PC-9 (cell line): Measurements from ENCODE around the gene CUL1. TPM values are rescaled to one million over a fixed set of nuclear protein-coding genes. Genes with fewer than 3 reads are reported as not detected.

ENCODE experiments used
- BruUV-seq: library from RNA; stranded (reverse); fragments of 400-500 nt; replicated peaks from 2 replicates; lab custom pipeline; 2021; lab: Mats Ljungman, UMichigan
- CTCF ChIA-PET: fragments of 300-600 bp; sonication (Branson Sonifier 250); formaldehyde crosslinking; loops from one replicate; lab custom pipeline; 2022; ENCODE audit warnings: antibody characterized with exemption; lab: Charles Lee
- POLR2A ChIA-PET: fragments of 300-600 bp; sonication (Branson Sonifier 250); formaldehyde crosslinking; loops from one replicate; lab custom pipeline; 2022; ENCODE audit warnings: antibody characterized with exemption; ENCODE audit not compliant: unreplicated experiment; lab: Charles Lee
- DNase-seq, 2 experiments: peaks; one replicate each; pipeline versions ENCODE4 v3.0.0 to v3.0.0-alpha.2; 2015 to 2022; ENCODE audit warnings: mixed read lengths in 1 of 2
- H2AFZ ChIP-seq: fragments of 200-600 bp; sonication (generic); 2 replicates; pipeline ENCODE4 v1.8.1; 2017; ENCODE audit warnings: antibody characterized with exemption
- H3F3A ChIP-seq: fragments of 200-600 bp; sonication (generic); 2 replicates; pipeline ENCODE4 v1.8.1; 2017; ENCODE audit warnings: antibody characterized with exemption, mild to moderate bottlenecking, low read depth; ENCODE audit not compliant: insufficient read depth
- H3K27ac ChIP-seq: fragments of 200-600 bp; sonication (generic); 2 replicates; pipeline ENCODE4 v1.6.1; 2016; ENCODE audit warnings: mixed run types
- H3K27me3 ChIP-seq: fragments of 200-600 bp; sonication (generic); 2 replicates; pipeline ENCODE4 v1.6.1; 2016; ENCODE audit warnings: low read depth, mixed run types; ENCODE audit not compliant: insufficient read depth
- H3K36me3 ChIP-seq: fragments of 200-600 bp; sonication (generic); 2 replicates; pipeline ENCODE4 v1.6.1; 2016; ENCODE audit warnings: low read depth, mixed run types
- H3K4me1 ChIP-seq: fragments of 200-600 bp; sonication (generic); replicated peaks from 2 replicates; pipeline ENCODE4 v1.6.1; 2016; ENCODE audit warnings: mixed run types; ENCODE audit not compliant: insufficient read depth
- H3K4me2 ChIP-seq: fragments of 200-600 bp; sonication (generic); 2 replicates; pipeline ENCODE4 v1.6.1; 2017; ENCODE audit warnings: mixed run types
- H3K4me3 ChIP-seq: fragments of 200-600 bp; sonication (generic); 2 replicates; pipeline ENCODE4 v1.6.1; 2016; ENCODE audit warnings: mixed run types
- H3K79me2 ChIP-seq: fragments of 200-600 bp; sonication (generic); 2 replicates; pipeline ENCODE4 v1.6.1; 2017; ENCODE audit warnings: low read depth, mixed run types
- H3K9me2 ChIP-seq: fragments of 200-600 bp; sonication (generic); 2 replicates; pipeline ENCODE4 v1.8.1; 2017; ENCODE audit warnings: mild to moderate bottlenecking; ENCODE audit not compliant: insufficient read depth
- H3K9me3 ChIP-seq: fragments of 200-600 bp; sonication (generic); 2 replicates; pipeline ENCODE4 v1.8.1; 2016; ENCODE audit warnings: low read depth; ENCODE audit not compliant: insufficient read depth
- H4K20me1 ChIP-seq: fragments of 200-600 bp; sonication (generic); 2 replicates; pipeline ENCODE4 v1.8.1; 2017; ENCODE audit not compliant: insufficient read depth
- CTCF ChIP-seq: fragments of 200-600 bp; sonication (generic); conservative IDR thresholded peaks from 2 replicates; pipeline ENCODE4 v1.6.1; 2017; ENCODE audit warnings: mixed run types, antibody characterized with exemption, mild to moderate bottlenecking, moderate library complexity
- EZH2 ChIP-seq: fragments of 200-600 bp; sonication (generic); IDR thresholded peaks from 2 replicates; pipeline ENCODE4 v1.8.0; 2017; ENCODE audit warnings: antibody characterized with exemption, low read depth
- intact Hi-C: fragments of 100-400 bp; cut with micrococcal nuclease; formaldehyde crosslinking; loops from one replicate; pipeline ENCODE4 v1.10.0; 2022; ENCODE audit not compliant: unreplicated experiment
- total RNA-seq: library from RNA; stranded (reverse); gene quantifications from 2 replicates; pipeline ENCODE4 v1.2.3, GENCODE V29; 2021

CUL1 gene
- total RNA-seq, 1 experiment from 2014 or later = 78.3 TPM

GRCh38 chr7:148670374-148670773, 28.3 kb upstream of the CUL1 start:
- Histone ChIP-seq H3K4me1 (no peaks in the 10 kb centered on the region), H3F3A (no peaks in the 10 kb centered on the region), H3K27ac (no peak overlapping the region), H3K4me3 (no peak overlapping the region), H3K9me3 (no peaks in the 10 kb centered on the region), H2AFZ (no peak overlapping the region), H3K79me2 (no peaks in the 10 kb centered on the region), H3K4me2 (no peak overlapping the region), H3K9me2 (no peaks in the 10 kb centered on the region), H3K27me3 (no peaks in the 10 kb centered on the region), H3K36me3 (no peaks in the 10 kb centered on the region), H4K20me1 (no peaks in the 10 kb centered on the region)
- DNase-seq = no peak
- CTCF ChIA-PET = no interaction called here
- no TSS peak for BruUV-seq
- POLR2A ChIA-PET = interaction anchor here (0.6 to 0.7 kb wide), 2 partner anchors 131 to 286 kb away, joined by 3 to 5 read pairs; no protein-coding TSS in a partner anchor
- TF ChIP-seq CTCF (no peak), EZH2 (no peak)
- intact Hi-C loops = no loop called here

- no peaks in the 10 kb centered on the region for H3K36me3 ChIP-seq
- no peak overlapping the region for H3K4me3 ChIP-seq
- no peaks in the 10 kb centered on the region for H3K9me2 ChIP-seq
- intact Hi-C loops = no loop called here
- no peaks in the 10 kb centered on the region for H3K79me2 ChIP-seq
- no peak overlapping the region for H2AFZ ChIP-seq
- H3F3A ChIP-seq = no peaks in the 10 kb centered on the region
- TF ChIP-seq EZH2 = no peak
- no peak for TF ChIP-seq CTCF
- H3K27ac ChIP-seq = no peak overlapping the region
- no TSS peak for BruUV-seq
- ChIA-PET CTCF (no interaction called here), POLR2A (interaction anchor here (0.6 kb wide), 1 partner anchor 131 kb away, joined by 5 read pairs; no protein-coding TSS in a partner anchor)
- H3K4me1 ChIP-seq = no peaks in the 10 kb centered on the region
- no peaks in the 10 kb centered on the region for H3K9me3 ChIP-seq
- no peaks in the 10 kb centered on the region for H3K27me3 ChIP-seq
- no peaks in the 10 kb centered on the region for H4K20me1 ChIP-seq
- no peak overlapping the region for H3K4me2 ChIP-seq
- DNase-seq = no peak
Observed at GRCh38 chr7:148670807-148671206, 27.9 kb upstream of the CUL1 start.

GRCh38 chr7:148672041-148672440, 26.7 kb upstream of the CUL1 start:
- no peak for DNase-seq
- H3K27me3 ChIP-seq = no peaks in the 10 kb centered on the region
- H3K4me2 ChIP-seq = no peak overlapping the region
- H3K79me2 ChIP-seq = no peaks in the 10 kb centered on the region
- no peaks in the 10 kb centered on the region for H3K9me3 ChIP-seq
- H4K20me1 ChIP-seq = no peaks in the 10 kb centered on the region
- CTCF ChIA-PET = no interaction called here
- no peak overlapping the region for H2AFZ ChIP-seq
- no peak overlapping the region for H3K27ac ChIP-seq
- POLR2A ChIA-PET = no interaction called here
- BruUV-seq = no TSS peak
- H3K4me3 ChIP-seq = no peak overlapping the region
- intact Hi-C loops = no loop called here
- TF ChIP-seq CTCF (no peak), EZH2 (no peak)
- no peaks in the 10 kb centered on the region for H3K9me2 ChIP-seq
- no peaks in the 10 kb centered on the region for H3K4me1 ChIP-seq
- no peaks in the 10 kb centered on the region for H3K36me3 ChIP-seq
- H3F3A ChIP-seq = no peaks in the 10 kb centered on the region
